Uterus (tissue), 4 donors: ENCODE results near the gene SPAG4. TPM values are rescaled to one million over a fixed set of nuclear protein-coding genes. Genes with fewer than 3 reads are reported as not detected.

ENCODE experiments used
- DNase-seq, 2 donors: peaks; one replicate each; pipeline ENCODE4 v3.0.0-alpha.2; 2019 to 2020
- H3K27ac ChIP-seq, 2 donors: fragments of 200-600 bp; sonication (generic); 1 replicate in 1 of 2; 2 replicates in 1 of 2; pipeline ENCODE4 v1.5.1; 2016 to 2018
- H3K27me3 ChIP-seq, 2 donors: fragments of 200-600 bp; sonication (generic); one replicate each; pipeline ENCODE4 v1.5.1; 2018 to 2019; ENCODE audit warnings: control low read depth in 1 of 2
- H3K36me3 ChIP-seq, 2 donors: fragments of 200-600 bp; sonication (generic); one replicate each; pipeline ENCODE4 v1.5.1; 2019; ENCODE audit warnings: control low read depth in 1 of 2
- H3K4me1 ChIP-seq, 2 donors: fragments of 200-600 bp; sonication (generic); one replicate each; pipeline ENCODE4 v1.5.1; 2018 to 2019; ENCODE audit warnings: control low read depth in 1 of 2
- H3K4me3 ChIP-seq, 2 donors: fragments of 200-600 bp; sonication (generic); 1 replicate in 1 of 2; 2 replicates in 1 of 2; pipeline ENCODE4 v1.5.1; 2018 to 2019; ENCODE audit warnings: mild to moderate bottlenecking in 1 of 2
- H3K9me3 ChIP-seq, 2 donors: fragments of 200-600 bp; sonication (generic); one replicate each; pipeline ENCODE4 v1.5.1; 2019; ENCODE audit warnings: control low read depth in 1 of 2
- CTCF ChIP-seq, 4 experiments: fragments of 200-600 bp in 2 of 4; fragments of 450-650 bp in 2 of 4; sonication (generic) in 2 of 4; IDR thresholded peaks; one replicate each; pipeline ENCODE4 v1.5.1; 2016 to 2019; ENCODE audit warnings: antibody characterized with exemption in 4 of 4, mild to moderate bottlenecking in 2 of 4, moderate library complexity in 1 of 4
- POLR2A ChIP-seq, 2 donors: fragments of 450-650 bp; IDR thresholded peaks; one replicate each; pipeline ENCODE4 v1.6.1; 2016; ENCODE audit warnings: antibody characterized with exemption in 2 of 2, mild to moderate bottlenecking in 1 of 2, moderate library complexity in 1 of 2
- intact Hi-C: fragments of 100-400 bp; cut with DNase I; formaldehyde crosslinking; loops from one replicate; pipeline ENCODE4 v1.15.1; 2023; ENCODE audit warnings: low total_unique reads
- total RNA-seq, 4 donors: library from RNA; depleted of rRNA in 3 of 4; stranded (reverse); fragments of >200 nt in 3 of 4; gene quantifications; one replicate each; pipeline versions ENCODE4 v1.1.0 to v1.2.4, GENCODE V29; 2014 to 2023
- donor health status: DM: yes; HTN: yes; CAD: no.

SPAG4 gene
- total RNA-seq, 4 donors from 2014 or later = 2.1 to 8.4 TPM; not detected in 2

DNA sequence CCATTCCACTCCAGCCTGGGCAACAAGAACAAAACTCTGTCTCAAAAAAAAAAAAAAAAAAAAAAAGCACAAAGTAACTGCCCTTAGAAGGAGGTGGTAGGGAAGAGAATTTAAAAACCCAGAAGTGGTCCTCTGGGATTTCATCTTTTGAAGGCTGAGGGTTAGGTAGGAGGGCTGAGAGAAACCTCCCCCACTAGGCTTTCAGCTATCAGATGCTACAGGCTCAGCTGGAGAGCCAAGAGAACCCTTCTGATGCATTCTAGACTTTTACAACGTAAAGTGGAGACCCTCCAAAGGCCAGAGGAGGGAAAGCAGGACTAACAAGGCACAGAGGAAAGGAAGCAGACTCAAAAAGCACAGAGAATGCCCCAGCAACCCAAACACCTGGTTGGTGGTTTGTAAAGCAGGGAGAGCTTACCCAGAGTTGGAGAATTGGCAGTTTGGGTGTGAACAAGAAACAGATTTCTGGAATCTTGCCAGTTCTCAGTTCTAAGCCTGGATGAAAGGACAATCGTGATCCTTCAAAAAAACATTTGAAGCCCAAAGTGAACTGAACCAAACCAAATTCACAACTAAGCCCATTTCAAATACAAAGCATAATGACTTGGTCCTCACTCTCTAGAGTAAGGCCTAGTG is 23.2 kb upstream of the SPAG4 start:
- DNase-seq = no peak
- Histone ChIP-seq H3K4me3 (no peak overlapping the region), H3K27me3 (no peaks in the 10 kb centered on the region), H3K4me1 (no peaks in the 10 kb centered on the region), H3K36me3 (no peaks in the 10 kb centered on the region), H3K27ac (no peak overlapping the region), H3K9me3 (no peaks in the 10 kb centered on the region)
- TF ChIP-seq POLR2A (IDR thresholded peaks at IDR 0.05) = no peak
- no peak for TF ChIP-seq CTCF (IDR thresholded peaks at IDR 0.05)
- intact Hi-C loops = no loop called here

DNA sequence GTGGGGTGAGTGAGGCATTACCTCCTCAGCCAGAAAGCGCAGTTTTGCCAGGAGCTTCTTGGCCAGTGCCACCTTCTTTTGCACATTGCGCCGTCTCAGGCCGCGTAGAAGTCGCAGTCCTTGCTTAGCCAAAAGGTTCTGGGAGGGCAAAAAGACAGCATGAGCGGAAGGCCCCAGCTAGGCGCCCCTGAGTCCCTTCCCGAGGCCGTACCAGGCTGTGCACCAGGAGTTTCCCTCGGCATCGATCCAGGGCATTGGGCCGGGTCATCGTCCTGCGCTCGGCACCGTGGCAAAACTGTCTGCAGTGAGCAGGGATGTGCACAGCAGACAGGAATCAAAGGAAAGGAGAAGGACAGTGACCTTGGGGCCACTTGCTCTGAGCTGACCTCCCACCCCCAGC is 20.2 kb upstream of the SPAG4 start:
- H3K4me3 ChIP-seq = no peak overlapping the region
- intact Hi-C loops = no loop called here
- peaks cover 0 to 2% of the 10 kb centered on the region in 2 donors for H3K27me3 ChIP-seq
- H3K36me3 ChIP-seq = no peaks in the 10 kb centered on the region
- H3K9me3 ChIP-seq = no peaks in the 10 kb centered on the region
- DNase-seq = no peak
- no peak overlapping the region for H3K27ac ChIP-seq
- no peak for TF ChIP-seq CTCF (IDR thresholded peaks at IDR 0.05)
- peaks cover 0 to 1% of the 10 kb centered on the region in 2 donors for H3K4me1 ChIP-seq

- H3K27ac ChIP-seq = no peak overlapping the region
- no peak overlapping the region for H3K4me3 ChIP-seq
- H3K36me3 ChIP-seq = no peaks in the 10 kb centered on the region
- H3K9me3 ChIP-seq = no peaks in the 10 kb centered on the region
- H3K4me1 ChIP-seq = peaks cover 0 to 6% of the 10 kb centered on the region in 2 donors
- intact Hi-C loops = no loop called here
- TF ChIP-seq POLR2A (IDR thresholded peaks at IDR 0.05) = no peak
- no peak for TF ChIP-seq CTCF (IDR thresholded peaks at IDR 0.05)
- peaks cover 0 to 5% of the 10 kb centered on the region in 2 donors for H3K27me3 ChIP-seq
- DNase-seq = no peak
Observed at GRCh38 chr20:35595901-35596300, 19.7 kb upstream of the SPAG4 start.

DNA sequence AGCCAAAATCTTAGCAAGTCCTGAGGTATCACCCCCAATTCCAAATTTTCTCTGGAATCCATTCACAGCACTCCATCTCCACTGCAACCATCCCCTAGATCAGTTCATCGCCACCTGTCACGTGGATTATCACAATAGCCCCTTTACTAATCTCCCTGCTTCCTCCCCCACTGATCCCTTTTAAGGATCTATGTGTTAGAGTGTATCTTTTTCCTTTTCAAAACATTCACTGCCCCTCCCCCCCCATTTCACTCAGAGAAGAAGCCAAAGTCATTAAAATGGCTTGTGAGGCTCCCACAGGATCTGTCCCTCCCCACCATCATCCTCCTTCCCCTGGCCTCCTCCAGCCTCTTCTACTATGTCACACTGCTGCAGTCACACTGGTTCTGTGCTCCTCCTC is 18.4 kb upstream of the SPAG4 start:
- peaks cover 0 to 5% of the 10 kb centered on the region in 2 donors for H3K27me3 ChIP-seq
- no peak for DNase-seq
- no peak for TF ChIP-seq POLR2A (IDR thresholded peaks at IDR 0.05)
- TF ChIP-seq CTCF (IDR thresholded peaks at IDR 0.05) = no peak
- no peaks in the 10 kb centered on the region for H3K36me3 ChIP-seq
- H3K4me1 ChIP-seq = peaks cover 0 to 14% of the 10 kb centered on the region in 2 donors
- H3K4me3 ChIP-seq = no peak overlapping the region
- H3K9me3 ChIP-seq = no peaks in the 10 kb centered on the region
- no peak overlapping the region for H3K27ac ChIP-seq
- intact Hi-C loops = no loop called here

DNA sequence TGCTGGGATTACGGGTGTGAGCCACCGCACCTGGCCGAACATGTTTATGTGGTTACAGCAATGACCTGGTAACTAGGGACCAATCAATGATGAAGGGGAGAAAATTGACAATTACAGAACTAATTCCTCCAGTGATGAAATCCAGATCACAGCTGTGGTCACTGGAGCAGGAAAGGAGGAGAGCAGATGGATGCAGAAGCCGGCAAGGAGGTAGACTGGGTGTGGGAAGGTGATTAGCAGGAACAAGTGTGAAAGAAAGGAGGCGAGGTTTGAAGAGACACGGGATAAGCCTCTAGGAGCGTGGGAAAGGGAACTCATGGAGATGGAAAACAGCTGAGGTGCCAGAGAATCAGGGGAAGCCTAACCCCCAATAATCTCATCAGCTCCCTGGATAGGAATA is 17.2 kb upstream of the SPAG4 start:
- DNase-seq = no peak
- Histone ChIP-seq H3K36me3 (no peaks in the 10 kb centered on the region), H3K4me1 (peaks cover 0 to 14% of the 10 kb centered on the region in 2 donors), H3K4me3 (no peak overlapping the region), H3K27ac (no peak overlapping the region), H3K9me3 (no peaks in the 10 kb centered on the region), H3K27me3 (peaks cover 0 to 5% of the 10 kb centered on the region in 2 donors)
- intact Hi-C loops = no loop called here
- TF ChIP-seq CTCF (IDR thresholded peaks at IDR 0.05) (no peak), POLR2A (IDR thresholded peaks at IDR 0.05) (no peak)
